H54 (cell line): ENCODE measurements around the gene AGAP1.

Experiments used
- DNase-seq: peaks from one replicate; pipeline ENCODE4 v3.0.0; 2011; ENCODE audit warnings: low spot score, mixed read lengths; ENCODE audit not compliant: insufficient read length
- FAIRE-seq: peaks from 3 replicates; lab custom pipeline; 2011; peaks lifted over from hg19 to GRCh38; lab: Jason Lieb, UNC
- POLR2A ChIP-seq: IDR thresholded peaks from 2 replicates; pipeline ENCODE4 v1.6.1; 2011; ENCODE audit warnings: low read depth, mild to moderate bottlenecking, low read length

Gene AGAP1

GRCh38 chr2:236040600-236041328 is 546.9 kb downstream of the AGAP1 start:
- no peak for FAIRE-seq
- TF ChIP-seq POLR2A: no peak
- no peak for DNase-seq

DNA sequence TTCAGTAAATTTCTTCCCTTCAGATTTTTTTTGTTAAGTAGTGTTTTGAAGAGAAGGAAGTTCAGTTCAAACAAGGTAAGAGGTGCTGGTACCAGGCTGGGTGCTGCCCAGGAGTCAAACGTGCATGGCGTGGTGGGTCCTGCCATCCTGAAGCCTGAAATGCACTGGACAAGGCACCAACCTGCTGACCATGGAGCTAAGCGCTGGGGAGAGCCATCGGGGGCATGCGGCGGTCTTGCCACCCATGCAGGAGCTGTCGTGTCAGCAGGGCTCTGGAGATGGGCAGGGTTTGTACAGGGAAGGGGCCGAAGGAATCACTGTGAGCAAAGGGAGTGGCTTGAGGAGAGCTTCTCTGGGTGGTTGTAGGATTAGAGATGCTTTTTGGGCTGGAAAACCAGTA is 547.8 kb downstream of the AGAP1 start:
- no peak for FAIRE-seq
- no peak for TF ChIP-seq POLR2A
- DNase-seq: no peak

- FAIRE-seq (no peak), DNase-seq (no peak)
- no peak for TF ChIP-seq POLR2A
These were observed 548.2 kb downstream of the AGAP1 start for GRCh38 chr2:236042087-236042486.

- DNase-seq: no peak
- TF ChIP-seq POLR2A: no peak
- FAIRE-seq: no peak
These were observed 550.3 kb downstream of the AGAP1 start for GRCh38 chr2:236044191-236044590.

DNA sequence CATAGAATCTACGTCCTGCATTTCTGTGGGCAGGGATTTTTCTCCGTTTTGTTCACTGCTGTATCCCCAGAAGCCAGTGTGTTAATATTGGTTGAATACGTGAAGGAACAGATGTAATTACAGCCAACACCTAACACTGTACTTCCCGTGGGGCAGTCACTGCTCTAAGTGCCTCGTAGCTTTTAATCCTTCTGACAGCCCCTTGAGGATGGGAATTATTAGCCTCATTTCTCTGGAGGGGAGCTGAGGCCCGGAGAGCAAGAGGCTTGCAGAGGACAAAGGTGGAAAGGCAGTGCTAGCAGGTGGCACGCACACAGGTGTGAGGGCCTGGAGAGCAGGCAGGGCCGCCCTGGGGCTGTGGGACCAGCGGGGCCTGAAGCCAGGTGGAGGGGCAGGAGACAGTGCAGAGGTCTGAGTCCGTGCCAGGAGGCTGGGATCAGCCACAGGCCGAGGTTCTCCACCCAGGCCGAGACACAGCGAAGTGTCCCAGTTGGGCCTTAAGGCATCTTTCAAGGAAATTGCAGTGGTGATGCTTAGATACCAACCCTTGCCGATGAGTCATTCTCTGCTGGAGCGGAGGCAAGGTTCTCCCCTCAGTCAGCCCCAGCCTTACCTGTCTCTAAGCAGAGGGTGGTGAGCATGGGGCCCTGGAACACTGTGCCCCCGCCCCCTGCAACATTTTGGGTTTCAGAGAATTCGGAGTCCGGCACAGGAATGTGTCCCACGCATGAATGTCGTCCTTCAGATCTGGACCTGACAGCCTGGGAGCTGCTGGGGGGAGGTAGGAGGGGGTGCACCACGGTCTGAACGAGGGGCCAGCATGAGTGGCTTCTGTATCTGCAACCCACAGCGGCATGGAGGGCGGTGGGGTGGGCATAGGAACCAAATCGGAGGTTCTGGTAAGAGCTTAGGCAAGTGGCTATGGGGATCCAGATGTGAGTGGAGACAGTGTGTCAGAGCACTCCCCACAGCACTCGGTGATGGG is 551.7 kb downstream of the AGAP1 start:
- FAIRE-seq (no peak), DNase-seq (peak; percentile 13)
- no peak for TF ChIP-seq POLR2A

GRCh38 chr2:236046715-236047114 is 552.9 kb downstream of the AGAP1 start:
- DNase-seq (no peak), FAIRE-seq (no peak)
- no peak for TF ChIP-seq POLR2A

- FAIRE-seq: no peak
- TF ChIP-seq POLR2A: no peak
- DNase-seq: no peak
These were observed 553.3 kb downstream of the AGAP1 start for GRCh38 chr2:236047176-236047575.

GRCh38 chr2:236047886-236048540 is 554.2 kb downstream of the AGAP1 start:
- no peak for TF ChIP-seq POLR2A
- FAIRE-seq (no peak), DNase-seq (no peak)

DNA sequence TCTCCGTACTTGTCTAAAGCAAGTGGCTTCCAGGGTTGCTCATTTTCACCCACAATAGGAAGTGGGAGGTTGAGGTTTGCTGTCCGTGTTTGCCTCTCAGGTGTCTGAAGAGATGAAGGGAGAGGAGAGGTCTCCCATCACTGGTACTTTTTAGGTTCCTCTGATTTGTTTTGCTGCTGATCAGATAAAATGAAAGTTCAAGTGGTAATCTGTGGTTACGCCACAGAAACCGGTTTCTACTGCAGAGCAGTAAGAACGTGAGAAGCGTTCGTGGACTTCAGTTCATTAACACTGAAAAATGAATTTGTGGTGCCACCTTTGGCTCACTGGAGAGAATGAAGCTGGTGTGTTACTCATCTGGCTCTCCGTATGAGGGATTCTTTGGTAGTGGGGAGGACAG is 556.1 kb downstream of the AGAP1 start:
- no peak for TF ChIP-seq POLR2A
- FAIRE-seq (no peak), DNase-seq (no peak)

DNA sequence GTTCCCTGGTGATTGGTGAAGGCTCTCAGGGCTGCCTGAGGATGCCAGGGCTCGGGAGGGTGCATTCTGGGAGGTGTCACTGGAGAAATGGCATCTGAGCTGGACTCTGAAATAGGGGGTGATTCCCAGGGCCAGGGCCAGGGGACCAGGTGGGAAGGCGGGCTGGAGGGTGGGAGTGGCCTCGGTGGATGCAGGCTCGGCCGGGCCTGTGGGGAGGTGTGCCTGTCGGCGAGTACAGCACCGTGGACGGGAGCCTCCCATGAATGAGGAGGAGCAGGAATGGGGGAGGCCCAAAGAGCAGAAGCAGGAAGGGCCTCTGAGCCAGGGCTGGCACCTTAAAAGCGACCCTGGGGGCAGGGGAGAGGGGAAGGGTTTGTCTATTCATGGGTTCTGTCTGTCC is 557.5 kb downstream of the AGAP1 start:
- no peak for FAIRE-seq
- no peak for TF ChIP-seq POLR2A
- DNase-seq: no peak

DNA sequence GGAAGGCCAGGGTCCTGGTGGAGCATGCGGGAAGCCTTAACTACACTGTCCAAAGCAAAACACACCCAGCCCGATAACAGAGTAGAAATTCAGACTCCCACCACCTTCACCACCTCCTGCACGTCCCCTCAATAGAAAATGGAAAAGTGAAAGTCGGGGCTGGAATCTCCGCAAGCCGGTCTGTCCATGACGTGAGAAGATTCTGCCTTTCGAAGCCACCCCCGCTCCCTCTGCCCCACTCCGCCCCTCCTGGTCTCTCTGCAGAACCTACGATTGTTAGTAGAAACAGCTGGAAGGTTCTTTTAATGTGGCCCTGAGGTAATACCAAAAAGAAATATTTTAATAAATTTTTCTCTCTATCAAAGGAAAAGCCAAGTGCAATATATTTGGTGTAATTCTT is 558.0 kb downstream of the AGAP1 start:
- no peak for TF ChIP-seq POLR2A
- FAIRE-seq (no peak), DNase-seq (no peak)

- no peak for TF ChIP-seq POLR2A
- no peak for FAIRE-seq
- DNase-seq: no peak
These were observed 558.4 kb downstream of the AGAP1 start for GRCh38 chr2:236052206-236052605.

DNA sequence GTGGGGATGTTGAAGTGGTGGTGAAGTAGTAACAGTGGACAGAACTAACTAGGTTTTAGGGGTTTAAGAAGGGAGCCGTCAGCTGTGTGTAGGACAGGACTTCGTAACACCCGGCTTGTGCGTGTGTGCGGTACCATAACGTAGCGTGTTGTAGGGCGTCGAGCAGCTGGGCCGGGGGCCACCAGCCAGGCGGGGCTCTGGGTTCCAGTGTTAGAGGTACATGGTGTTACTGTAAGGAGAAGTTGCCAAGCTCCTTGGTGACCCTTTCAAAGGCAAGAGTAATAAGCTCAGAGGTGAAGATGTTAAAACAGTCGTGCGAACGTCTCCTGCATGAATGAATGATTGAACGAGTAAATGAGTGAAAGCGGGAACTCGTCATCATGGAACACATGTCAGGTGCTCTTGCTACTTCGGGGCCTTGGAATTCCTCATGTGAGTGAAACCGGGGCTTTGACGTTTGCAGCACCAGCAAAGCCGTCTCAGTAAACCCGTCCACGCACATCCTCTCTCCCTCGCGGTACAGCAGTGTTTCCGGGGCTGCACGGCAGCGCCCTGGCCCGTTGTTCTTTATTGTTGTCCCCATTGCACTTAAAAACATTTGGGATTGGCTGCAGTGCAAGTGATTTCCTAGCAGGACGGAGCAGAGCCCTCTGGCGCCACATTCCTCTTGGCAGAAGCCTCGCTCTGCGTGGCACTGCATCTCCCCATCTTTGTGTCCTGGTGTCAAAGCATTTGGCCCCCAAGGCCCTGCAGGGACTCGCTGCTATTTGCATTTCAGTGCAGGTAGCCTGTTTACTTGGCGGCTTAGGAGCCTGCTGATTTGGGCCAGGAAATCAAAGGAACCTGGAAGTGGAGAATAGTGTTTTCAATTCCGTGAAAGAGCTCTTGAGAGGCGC is 559.3 kb downstream of the AGAP1 start:
- no peak for TF ChIP-seq POLR2A
- DNase-seq (no peak), FAIRE-seq (no peak)
